ENCODE results near the gene AUTS2. TPM values are rescaled to one million over a fixed set of nuclear protein-coding genes. Genes with fewer than 3 reads are reported as not detected.
A peak's percentile ranks its signal among the peaks of the same experiment; 100 is the strongest.

AUTS2 gene
- total and polyA plus RNA-seq, 2 experiments from 2014 or later = 32.0 to 91.0 TPM

- no peak overlapping the region for H3K27ac ChIP-seq (ENCODE audit: low read depth)
- H3K4me3 Mint-ChIP-seq = no peak overlapping the region
- H3K27me3 Mint-ChIP-seq (ENCODE audit: insufficient read depth, low read depth, poor library complexity) = no peaks in the 10 kb centered on the region
- H4K20me1 ChIP-seq (replicated peaks; ENCODE audit: insufficient read depth) = no peaks in the 10 kb centered on the region
- no peaks in the 10 kb centered on the region for H3K27me3 ChIP-seq (ENCODE audit: insufficient read depth)
- peaks cover 14% of the 10 kb centered on the region for H3K4me1 ChIP-seq (ENCODE audit: insufficient read depth)
- no peaks in the 10 kb centered on the region for H3K9me3 Mint-ChIP-seq
- ATAC-seq = no peak
- H3K79me2 ChIP-seq (replicated peaks; ENCODE audit: insufficient read depth) = no peaks in the 10 kb centered on the region
- H3K9me2 ChIP-seq (ENCODE audit: insufficient read depth) = no peaks in the 10 kb centered on the region
- H3K36me3 ChIP-seq (ENCODE audit: insufficient read depth) = no peaks in the 10 kb centered on the region
- no peak overlapping the region for H3K4me3 ChIP-seq
- DNase-seq (ENCODE audit: low spot score) = peak; percentile 13
- TF ChIP-seq ZNF331 (CRISPR knock-in tag; IDR thresholded peaks at IDR 0.05; ENCODE audit: low read depth) (no peak), JUNB (IDR thresholded peaks at IDR 0.05; ENCODE audit: unreplicated experiment) (no peak), ZNF114 (CRISPR knock-in tag; IDR thresholded peaks at IDR 0.05) (no peak), CREB1 (CRISPR knock-in tag; IDR thresholded peaks at IDR 0.05; ENCODE audit: low read depth) (no peak), ETS1 (IDR thresholded peaks at IDR 0.05) (no peak), REST (IDR thresholded peaks at IDR 0.05; ENCODE audit: unreplicated experiment) (no peak), STAT1 (IDR thresholded peaks at IDR 0.05; ENCODE audit: unreplicated experiment) (no peak), NANOG (IDR thresholded peaks at IDR 0.05; ENCODE audit: borderline replicate concordance) (no peak), ZNF462 (CRISPR knock-in tag; IDR thresholded peaks at IDR 0.05) (no peak), CTCF (conservative IDR thresholded peaks at IDR 0.05; ENCODE audit: low read depth in 2 of 2) (no peak), POLR2AphosphoS5 (IDR thresholded peaks at IDR 0.05; ENCODE audit: low read depth) (no peak), EZH2phosphoT487 (IDR thresholded peaks at IDR 0.05; ENCODE audit: unreplicated experiment) (no peak)
- H3K36me3 Mint-ChIP-seq (ENCODE audit: low read depth) = no peaks in the 10 kb centered on the region
- no peak overlapping the region; the same call in 1 of the 2 replicates for H3K4me2 ChIP-seq
- H3K27ac Mint-ChIP-seq = no peak overlapping the region
- peaks cover 31% of the 10 kb centered on the region for H3K4me1 Mint-ChIP-seq
- no peak overlapping the region for H2AFZ ChIP-seq
- H3F3A ChIP-seq (replicated peaks; ENCODE audit: low read depth) = no peaks in the 10 kb centered on the region
These were observed 158.0 kb downstream of the AUTS2 start for GRCh38 chr7:69756235-69756634.

All from GM23338 (cell line).